HTR-8/SVneo (cell line): ENCODE data around the gene ZBTB34.

ENCODE experiments used
- DNase-seq: peaks from one replicate; pipeline ENCODE4 v3.0.0; 2011; ENCODE audit warnings: low spot score, mixed read lengths; ENCODE audit not compliant: insufficient read length
- FAIRE-seq: peaks from 2 replicates; lab custom pipeline; 2011; peaks lifted over from hg19 to GRCh38; lab: Jason Lieb, UNC

ZBTB34 gene

GRCh38 chr9:126842220-126842842 lies 18.1 kb upstream of the ZBTB34 start:
- FAIRE-seq = no peak
- no peak for DNase-seq

DNA sequence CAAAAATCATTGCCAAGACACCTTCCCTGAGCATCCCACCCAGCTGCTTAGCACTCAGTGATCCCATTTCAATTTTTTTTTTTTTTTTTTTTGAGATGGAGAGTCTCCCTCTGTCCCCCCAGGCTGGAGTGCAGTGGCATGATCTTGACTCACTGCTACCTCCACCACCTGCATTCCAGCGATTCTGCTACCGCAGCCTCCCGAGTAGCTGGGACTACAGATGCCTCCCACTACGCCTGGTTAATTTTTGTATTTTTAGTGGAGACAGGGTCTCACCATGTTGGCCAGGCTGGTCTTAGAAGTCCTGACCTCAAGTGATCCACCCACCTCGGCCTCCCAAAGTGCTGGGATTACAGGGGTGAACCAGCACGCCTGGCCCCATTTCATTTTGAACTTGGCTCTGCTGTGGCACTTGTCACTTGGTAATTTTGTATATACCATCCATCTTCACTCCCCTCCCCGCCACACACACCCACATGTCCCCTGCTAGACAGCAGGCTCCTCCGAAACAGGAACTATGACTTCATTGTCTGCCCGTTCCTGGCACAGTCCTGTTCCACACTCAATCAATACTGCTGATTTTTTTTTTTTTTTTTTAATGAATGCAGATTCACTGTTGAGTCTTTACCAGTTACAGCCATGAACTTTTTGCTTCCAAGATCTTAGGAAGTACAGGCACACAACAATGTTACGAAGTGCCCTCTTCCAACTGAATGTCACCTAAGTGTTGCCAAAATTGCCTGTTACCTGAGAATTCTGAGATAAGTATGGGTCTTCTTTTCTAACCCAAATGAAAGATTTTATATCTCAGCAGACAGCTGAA lies 17.3 kb upstream of the ZBTB34 start:
- FAIRE-seq = no peak
- DNase-seq = no peak

GRCh38 chr9:126844085-126844484 lies 16.4 kb upstream of the ZBTB34 start:
- no peak for FAIRE-seq
- peak; percentile 72 for DNase-seq

DNA sequence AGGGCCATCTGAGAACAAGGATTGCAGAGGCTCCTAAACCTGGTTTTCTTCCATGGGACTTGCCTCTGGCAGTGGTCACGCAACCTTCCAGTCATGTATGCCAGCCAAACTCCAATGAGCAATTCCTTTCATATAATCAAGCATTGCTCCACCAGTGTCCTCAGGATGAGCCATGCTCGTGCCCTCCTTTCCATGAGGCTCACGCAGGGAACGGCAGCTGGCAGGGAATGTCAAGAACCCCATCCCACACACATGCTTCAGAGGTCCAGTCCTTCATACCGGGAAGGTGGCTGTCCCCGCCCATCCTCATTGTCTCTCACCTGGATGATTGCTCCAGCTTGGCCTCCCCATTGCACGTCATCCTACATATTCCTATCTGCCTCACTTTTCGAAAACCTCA lies 13.4 kb upstream of the ZBTB34 start:
- FAIRE-seq (no peak), DNase-seq (no peak)

GRCh38 chr9:126849591-126850225 lies 10.7 kb upstream of the ZBTB34 start:
- no peak for DNase-seq
- no peak for FAIRE-seq

DNA sequence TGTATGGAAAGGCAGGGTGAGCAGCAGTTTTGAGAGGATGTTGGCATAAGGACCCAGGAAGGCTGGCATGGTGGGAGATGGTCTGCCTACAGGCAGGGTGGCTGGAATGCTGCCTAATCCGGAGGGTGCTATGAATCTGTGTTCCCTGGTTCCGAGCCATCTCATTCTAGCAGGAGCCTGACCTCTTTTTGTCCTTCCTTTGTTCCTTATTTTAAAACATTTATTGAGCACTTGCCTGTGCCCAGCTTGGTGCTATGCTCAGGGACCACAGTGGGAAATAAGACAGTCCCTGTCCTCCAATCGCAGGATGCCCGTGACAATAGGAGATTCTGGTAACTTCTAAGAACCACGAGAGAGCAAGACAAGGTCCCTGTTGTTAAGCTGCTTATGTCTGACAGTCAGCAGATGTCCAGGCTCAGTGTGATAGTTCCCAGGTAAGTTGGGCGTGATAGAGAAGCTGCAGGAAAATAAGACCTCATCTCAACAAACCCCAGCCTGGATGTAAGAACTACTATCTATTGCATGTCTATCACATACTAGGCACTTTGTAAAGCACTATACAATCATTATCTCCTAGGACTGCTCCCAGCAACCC lies 9.1 kb upstream of the ZBTB34 start:
- DNase-seq (no peak), FAIRE-seq (no peak)

DNA sequence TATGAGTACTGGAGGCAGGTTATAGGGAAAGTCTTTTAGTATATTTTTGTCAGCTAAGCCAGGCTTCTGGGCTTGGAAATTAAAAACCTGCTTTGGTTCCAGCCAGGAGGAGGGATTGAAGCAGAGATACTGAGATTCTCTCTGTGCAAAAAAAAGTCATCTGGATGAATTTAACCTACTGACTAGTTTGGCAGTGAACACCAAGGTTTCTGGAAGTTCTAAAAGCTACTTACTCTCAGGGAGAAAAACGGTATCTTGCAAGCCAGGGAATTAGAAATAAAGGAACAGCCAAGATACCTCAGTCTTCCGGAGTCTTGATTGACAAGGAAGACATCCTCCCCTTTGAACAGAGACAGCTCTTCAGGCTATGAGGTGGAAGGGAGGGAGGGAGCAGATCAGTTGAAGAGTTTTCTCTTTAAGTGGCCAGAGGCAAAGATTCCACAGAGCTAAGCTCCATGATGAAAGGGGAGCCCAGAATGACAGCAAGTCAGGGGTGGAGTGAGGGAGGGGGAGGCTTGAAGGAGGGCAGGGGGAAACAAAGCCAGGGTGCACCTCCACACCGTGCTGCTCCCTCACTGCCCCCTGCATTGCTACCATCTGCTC lies 8.3 kb upstream of the ZBTB34 start:
- DNase-seq (no peak), FAIRE-seq (no peak)

- DNase-seq = no peak
- FAIRE-seq = no peak
Measured at GRCh38 chr9:126853667-126854066, 6.8 kb upstream of the ZBTB34 start.

DNA sequence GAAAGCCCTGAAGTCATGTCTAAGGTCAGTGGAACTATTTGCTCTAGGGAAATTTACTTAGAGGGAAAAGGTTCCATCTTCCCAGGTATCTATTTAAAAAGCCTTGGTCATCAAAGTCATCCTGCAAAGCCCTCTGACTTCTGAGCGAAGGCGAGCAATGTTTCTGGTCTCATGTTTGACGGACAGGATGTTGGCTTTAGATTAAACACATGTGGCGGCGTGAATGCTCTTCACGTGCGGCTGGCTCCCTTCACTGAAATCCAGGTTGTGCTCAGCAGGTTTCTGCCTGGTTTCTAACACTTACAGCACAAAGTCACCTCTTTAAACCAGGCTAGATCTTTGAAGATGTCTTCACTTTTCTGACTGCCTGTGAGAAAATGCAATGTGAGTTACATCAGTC lies 5.7 kb upstream of the ZBTB34 start:
- FAIRE-seq = no peak
- DNase-seq = no peak

- DNase-seq = no peak
- no peak for FAIRE-seq
Measured at GRCh38 chr9:126856326-126856877, 4.0 kb upstream of the ZBTB34 start.

DNA sequence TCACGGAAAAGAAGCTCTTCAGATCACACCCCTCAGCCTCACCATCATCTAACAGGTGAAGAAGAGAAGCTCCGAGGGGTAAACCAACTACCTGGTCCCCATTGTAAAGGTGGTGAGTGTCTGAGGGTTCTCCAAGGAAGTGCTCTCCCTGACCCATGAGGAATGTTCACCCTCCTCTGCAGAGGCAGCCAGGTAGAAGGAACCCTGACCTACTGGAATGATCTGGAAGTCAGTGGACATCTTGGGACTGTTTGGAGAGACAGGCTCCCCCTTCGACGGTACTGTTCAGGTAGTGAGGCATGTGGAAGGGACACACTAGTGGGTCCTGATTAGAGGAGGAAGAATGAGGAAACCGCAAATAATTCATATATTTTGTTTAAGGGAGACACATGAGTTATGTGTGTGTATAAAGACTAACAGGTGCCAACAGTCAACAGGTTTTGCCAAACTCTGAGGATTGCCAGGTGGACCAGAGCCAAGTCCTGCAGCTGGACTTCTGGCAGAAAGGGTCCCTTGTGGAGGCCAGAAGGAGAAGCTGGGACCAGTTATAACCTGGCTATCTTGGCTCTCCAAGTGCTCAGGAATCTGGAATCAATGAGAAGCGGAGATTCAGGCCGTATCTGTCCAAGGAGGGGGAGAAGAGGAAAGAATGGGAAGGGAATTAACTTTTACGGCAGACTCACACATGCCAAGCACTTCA lies 3.0 kb upstream of the ZBTB34 start:
- FAIRE-seq (no peak), DNase-seq (no peak)

GRCh38 chr9:126859111-126859510 lies 1.3 kb upstream of the ZBTB34 start:
- no peak for FAIRE-seq
- DNase-seq = no peak

- no peak for FAIRE-seq
- DNase-seq = peak; percentile 22
Measured at GRCh38 chr9:126860757-126861466, 473 bp downstream of the ZBTB34 start.

DNA sequence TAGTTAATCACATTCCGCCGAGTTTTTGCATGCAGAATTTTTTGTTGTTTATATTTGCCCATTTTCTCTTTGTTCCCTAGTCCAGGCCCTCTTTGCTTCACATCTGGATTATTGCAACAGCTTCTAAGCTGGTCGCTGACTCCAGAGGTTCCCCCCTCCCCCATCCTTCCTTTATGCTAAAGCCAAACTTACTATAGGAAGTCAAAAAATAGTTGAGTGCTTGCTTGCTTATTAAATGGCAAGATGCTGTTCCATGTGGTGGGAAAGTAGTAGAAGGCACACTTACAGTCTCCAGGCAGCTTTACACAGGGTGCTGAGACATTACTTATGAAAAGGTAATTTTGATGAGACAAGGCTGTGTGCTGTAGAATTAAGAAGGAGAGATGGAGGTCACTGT lies 1.3 kb downstream of the ZBTB34 start:
- DNase-seq = no peak
- no peak for FAIRE-seq

GRCh38 chr9:126862104-126862761 lies 1.8 kb downstream of the ZBTB34 start:
- FAIRE-seq = no peak
- DNase-seq = no peak

GRCh38 chr9:126864771-126865170 lies 4.3 kb downstream of the ZBTB34 start:
- DNase-seq = no peak
- FAIRE-seq = no peak

- FAIRE-seq = no peak
- no peak for DNase-seq
Measured at GRCh38 chr9:126869368-126869767, 8.9 kb downstream of the ZBTB34 start.

DNA sequence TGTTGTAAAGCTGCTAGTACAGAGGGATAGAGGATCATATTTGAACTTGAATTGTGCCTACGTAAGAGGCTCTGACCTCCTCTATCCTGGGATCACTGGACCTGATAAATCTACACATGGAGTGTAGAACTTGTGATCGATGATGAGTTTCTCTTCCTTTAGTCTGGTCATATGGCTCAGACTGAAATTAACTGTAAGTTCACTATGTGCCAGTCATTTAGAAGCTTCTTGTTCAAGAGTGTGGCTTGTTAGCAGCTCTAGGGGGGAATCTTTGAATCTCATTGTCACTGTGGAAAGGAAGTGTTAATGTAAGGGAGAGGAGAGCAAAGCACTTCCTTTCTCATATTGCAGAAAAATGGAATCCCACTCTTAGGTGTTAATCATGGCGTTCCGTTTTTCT lies 12.1 kb downstream of the ZBTB34 start:
- FAIRE-seq (no peak), DNase-seq (no peak)
